KMS-11 (cell line): ENCODE measurements around the gene POR.
"Not testable (repeated sequence)": the region's sequence is repeated elsewhere in the genome, so short reads cannot be mapped to it uniquely, and the experiment has no call there.

Experiments used
- H2AFZ ChIP-seq: fragments of 200-600 bp; sonication (generic); 2 replicates; pipeline ENCODE4 v1.6.1; 2016; ENCODE audit warnings: antibody characterized with exemption, mixed run types, low read depth
- H3K27ac ChIP-seq: fragments of 200-600 bp; sonication (generic); 2 replicates; pipeline ENCODE4 v1.6.1; 2016; ENCODE audit warnings: mild to moderate bottlenecking, mixed run types
- H3K27me3 ChIP-seq: fragments of 200-600 bp; sonication (generic); 2 replicates; pipeline ENCODE4 v1.6.1; 2017; ENCODE audit warnings: mild to moderate bottlenecking, low read depth, mixed run types, moderate library complexity; ENCODE audit not compliant: insufficient read depth
- H3K36me3 ChIP-seq: fragments of 200-600 bp; sonication (generic); 2 replicates; pipeline ENCODE4 v1.6.1; 2017; ENCODE audit warnings: mild to moderate bottlenecking, mixed run types; ENCODE audit not compliant: insufficient read depth
- H3K4me1 ChIP-seq: fragments of 200-600 bp; sonication (generic); 2 replicates; pipeline ENCODE4 v1.6.1; 2016; ENCODE audit warnings: mild to moderate bottlenecking, low read depth, mixed run types; ENCODE audit not compliant: poor library complexity, severe bottlenecking
- H3K4me2 ChIP-seq: fragments of 200-600 bp; sonication (generic); 2 replicates; pipeline ENCODE4 v1.7.0; 2016; ENCODE audit warnings: mild to moderate bottlenecking, mixed run types
- H3K4me3 ChIP-seq: fragments of 200-600 bp; sonication (generic); IDR thresholded peaks from 2 replicates; pipeline ENCODE4 v1.6.1; 2017; ENCODE audit warnings: low read depth, low read length, mixed read lengths; ENCODE audit not compliant: insufficient read depth
- H3K79me2 ChIP-seq: fragments of 200-600 bp; sonication (generic); 2 replicates; pipeline ENCODE4 v1.6.1; 2016; ENCODE audit warnings: low read depth, mixed run types; ENCODE audit not compliant: insufficient read depth
- H3K9ac ChIP-seq: fragments of 200-600 bp; sonication (generic); 2 replicates; pipeline ENCODE4 v1.6.1; 2016; ENCODE audit warnings: mild to moderate bottlenecking, mixed run types
- H4K20me1 ChIP-seq: fragments of 200-600 bp; sonication (generic); 2 replicates; pipeline ENCODE4 v1.6.1; 2016; ENCODE audit warnings: mild to moderate bottlenecking, mixed run types; ENCODE audit not compliant: insufficient read depth
- CTCF ChIP-seq: fragments of 200-600 bp; sonication (generic); conservative IDR thresholded peaks from 2 replicates; pipeline ENCODE4 v1.6.1; 2017; ENCODE audit warnings: low read depth, mild to moderate bottlenecking, antibody characterized with exemption, low read length, moderate library complexity, mixed read lengths

POR gene

GRCh38 chr7:75889826-75890225 lies 25.1 kb upstream of the POR start:
- no peak overlapping the region for H3K4me2 ChIP-seq
- H3K4me3 ChIP-seq: no peak overlapping the region
- H4K20me1 ChIP-seq: no peaks in the 10 kb centered on the region
- no peaks in the 10 kb centered on the region for H3K36me3 ChIP-seq
- peaks cover 25% of the 10 kb centered on the region for H3K4me1 ChIP-seq
- H2AFZ ChIP-seq: no peak overlapping the region
- no peak for TF ChIP-seq CTCF
- H3K79me2 ChIP-seq: no peaks in the 10 kb centered on the region
- no peak overlapping the region for H3K27ac ChIP-seq
- H3K9ac ChIP-seq: no peak overlapping the region
- no peaks in the 10 kb centered on the region for H3K27me3 ChIP-seq

- not testable (repeated sequence) for H4K20me1 ChIP-seq, H2AFZ ChIP-seq, H3K4me2 ChIP-seq, H3K27me3 ChIP-seq, H3K79me2 ChIP-seq, H3K36me3 ChIP-seq, H3K27ac ChIP-seq, H3K4me3 ChIP-seq, H3K9ac ChIP-seq
- peaks cover 25% of the 10 kb centered on the region for H3K4me1 ChIP-seq
These were observed 23.7 kb upstream of the POR start for GRCh38 chr7:75891237-75891636.

- no peak for TF ChIP-seq CTCF
- H3K27ac ChIP-seq: no peak overlapping the region; the same call in 1 of the 2 replicates
- H3K4me1 ChIP-seq: peaks cover 25% of the 10 kb centered on the region
- no peaks in the 10 kb centered on the region for H3K79me2 ChIP-seq
- H4K20me1 ChIP-seq: no peaks in the 10 kb centered on the region
- H3K36me3 ChIP-seq: no peaks in the 10 kb centered on the region
- H3K4me3 ChIP-seq: no peak overlapping the region
- H3K27me3 ChIP-seq: no peaks in the 10 kb centered on the region
- no peak overlapping the region for H2AFZ ChIP-seq
- H3K4me2 ChIP-seq: peak overlapping the region; percentile 43; the same call in 1 of the 2 replicates
- H3K9ac ChIP-seq: no peak overlapping the region
These were observed 23.0 kb upstream of the POR start for GRCh38 chr7:75891815-75892411.

- Histone ChIP-seq H3K4me3 (no peak overlapping the region), H3K9ac (peak overlapping the region; percentile 13; the same call in 1 of the 2 replicates), H3K4me1 (peaks cover 25% of the 10 kb centered on the region), H3K4me2 (peak overlapping the region; percentile 43), H2AFZ (peak overlapping the region; percentile 49), H3K27ac (peak overlapping the region; percentile 47; the same call in 1 of the 2 replicates), H3K36me3 (no peaks in the 10 kb centered on the region), H4K20me1 (no peaks in the 10 kb centered on the region), H3K79me2 (no peaks in the 10 kb centered on the region), H3K27me3 (no peaks in the 10 kb centered on the region)
- no peak for TF ChIP-seq CTCF
These were observed 22.2 kb upstream of the POR start for GRCh38 chr7:75892634-75893272.

- no peaks in the 10 kb centered on the region for H3K79me2 ChIP-seq
- no peak overlapping the region for H3K9ac ChIP-seq
- no peak overlapping the region for H2AFZ ChIP-seq
- peaks cover 23% of the 10 kb centered on the region for H3K4me1 ChIP-seq
- TF ChIP-seq CTCF: no peak
- H4K20me1 ChIP-seq: no peaks in the 10 kb centered on the region
- no peaks in the 10 kb centered on the region for H3K36me3 ChIP-seq
- no peak overlapping the region for H3K4me3 ChIP-seq
- no peak overlapping the region for H3K27ac ChIP-seq
- no peaks in the 10 kb centered on the region for H3K27me3 ChIP-seq
- H3K4me2 ChIP-seq: no peak overlapping the region
These were observed 18.1 kb upstream of the POR start for GRCh38 chr7:75896803-75897327.
